Choroid plexus epithelial cell (primary cell): ENCODE data around the gene LRRC53.

Experiments
- DNase-seq: peaks from one replicate; pipeline ENCODE4 v3.0.0-alpha.2; 2010; ENCODE audit warnings: low read depth
- H3K4me3 ChIP-seq: 2 replicates; pipeline ENCODE4 v1.5.1; 2011; ENCODE audit warnings: low read depth, mild to moderate bottlenecking, control low read depth, low read length, moderate library complexity
- TF ChIP-seq, protein P1 (sequence below): conservative IDR thresholded peaks from 2 replicates; pipeline ENCODE4 v1.5.1; 2011; ENCODE audit warnings: low read depth, mild to moderate bottlenecking, control low read depth, inconsistent platforms, low read length, moderate library complexity

The LRRC53 gene

DNA sequence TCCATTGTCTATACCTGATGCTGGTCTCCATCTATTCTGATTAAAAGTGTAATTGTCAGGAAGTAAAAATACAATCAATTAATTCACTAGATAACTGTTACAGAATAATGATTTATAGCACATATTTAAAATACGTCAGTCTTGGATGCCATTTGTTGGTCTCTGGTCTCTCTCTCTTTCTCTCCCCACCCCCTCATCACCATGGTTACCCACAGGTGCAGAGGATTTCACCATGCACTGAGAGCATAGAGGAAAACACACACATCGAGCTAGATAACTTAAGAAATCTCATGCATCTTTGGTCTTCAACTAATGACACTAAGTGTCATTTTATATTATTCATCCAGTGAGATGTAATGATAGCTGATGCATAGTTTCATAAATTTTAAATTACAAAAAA lies 33.4 kb downstream of the LRRC53 start:
- TF ChIP-seq, protein P1, sequence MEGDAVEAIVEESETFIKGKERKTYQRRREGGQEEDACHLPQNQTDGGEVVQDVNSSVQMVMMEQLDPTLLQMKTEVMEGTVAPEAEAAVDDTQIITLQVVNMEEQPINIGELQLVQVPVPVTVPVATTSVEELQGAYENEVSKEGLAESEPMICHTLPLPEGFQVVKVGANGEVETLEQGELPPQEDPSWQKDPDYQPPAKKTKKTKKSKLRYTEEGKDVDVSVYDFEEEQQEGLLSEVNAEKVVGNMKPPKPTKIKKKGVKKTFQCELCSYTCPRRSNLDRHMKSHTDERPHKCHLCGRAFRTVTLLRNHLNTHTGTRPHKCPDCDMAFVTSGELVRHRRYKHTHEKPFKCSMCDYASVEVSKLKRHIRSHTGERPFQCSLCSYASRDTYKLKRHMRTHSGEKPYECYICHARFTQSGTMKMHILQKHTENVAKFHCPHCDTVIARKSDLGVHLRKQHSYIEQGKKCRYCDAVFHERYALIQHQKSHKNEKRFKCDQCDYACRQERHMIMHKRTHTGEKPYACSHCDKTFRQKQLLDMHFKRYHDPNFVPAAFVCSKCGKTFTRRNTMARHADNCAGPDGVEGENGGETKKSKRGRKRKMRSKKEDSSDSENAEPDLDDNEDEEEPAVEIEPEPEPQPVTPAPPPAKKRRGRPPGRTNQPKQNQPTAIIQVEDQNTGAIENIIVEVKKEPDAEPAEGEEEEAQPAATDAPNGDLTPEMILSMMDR: no peak
- no peak for DNase-seq
- no peak overlapping the region for H3K4me3 ChIP-seq

DNA sequence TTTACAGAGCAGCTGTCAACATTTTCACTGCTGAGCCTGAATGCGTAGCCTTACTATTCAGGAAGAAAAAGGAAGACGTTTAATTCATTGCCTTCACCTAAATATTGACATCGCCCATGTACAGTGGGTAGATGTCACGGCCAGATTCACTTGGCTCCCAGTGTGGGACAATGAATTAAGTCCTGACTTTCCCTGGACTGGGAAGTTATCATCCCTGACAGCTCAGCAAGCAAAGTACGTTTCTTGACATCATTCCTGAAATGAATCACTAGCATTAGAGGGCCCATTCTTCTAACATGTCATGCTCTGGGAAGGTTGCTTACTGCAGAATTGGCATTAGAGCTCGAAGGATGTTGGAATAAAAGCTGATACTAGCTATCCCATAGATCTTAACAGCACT lies 37.8 kb downstream of the LRRC53 start:
- no peak overlapping the region for H3K4me3 ChIP-seq
- TF ChIP-seq, protein P1: no peak
- no peak for DNase-seq

DNA sequence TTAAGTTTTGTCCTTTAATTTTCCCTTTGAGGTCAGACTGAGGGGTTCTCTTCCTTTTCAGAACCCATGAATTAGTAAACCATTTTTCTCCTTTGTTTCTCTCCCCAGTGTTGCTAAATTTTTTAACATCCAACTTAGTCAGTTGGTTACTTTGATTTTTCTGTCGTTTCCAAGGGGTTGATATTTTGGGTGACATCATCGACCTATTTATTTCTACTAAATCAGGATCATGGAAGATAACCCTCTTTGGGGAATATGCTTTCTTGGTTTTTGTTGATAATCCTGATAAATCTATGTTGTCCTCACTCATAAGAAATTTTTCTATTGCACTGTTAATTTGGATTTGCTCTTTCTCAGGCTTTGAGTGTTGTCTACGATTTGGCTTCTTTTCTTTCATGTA lies 40.9 kb downstream of the LRRC53 start:
- no peak for DNase-seq
- H3K4me3 ChIP-seq: no peak overlapping the region
- TF ChIP-seq, protein P1: no peak

DNA sequence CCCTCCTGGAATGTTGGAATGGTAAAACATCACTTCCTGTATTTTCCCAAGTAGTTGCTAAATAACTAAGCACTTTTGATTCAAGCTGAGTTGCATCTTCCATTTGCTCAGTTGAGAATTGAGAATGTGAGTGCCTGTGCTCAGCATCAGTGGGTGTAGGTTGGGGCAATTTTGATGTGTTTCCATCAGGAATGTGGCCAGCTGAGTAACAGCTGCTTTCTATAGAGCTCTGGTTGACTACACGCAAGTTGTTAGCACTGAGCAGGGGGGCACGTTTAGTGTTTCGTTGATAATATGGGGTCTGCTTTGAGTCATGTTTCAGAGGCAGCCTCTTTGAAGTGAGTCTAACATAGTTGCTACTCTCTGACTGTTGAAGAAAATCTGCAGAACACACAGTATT lies 41.5 kb downstream of the LRRC53 start:
- TF ChIP-seq, protein P1: no peak
- H3K4me3 ChIP-seq: no peak overlapping the region
- no peak for DNase-seq

DNA sequence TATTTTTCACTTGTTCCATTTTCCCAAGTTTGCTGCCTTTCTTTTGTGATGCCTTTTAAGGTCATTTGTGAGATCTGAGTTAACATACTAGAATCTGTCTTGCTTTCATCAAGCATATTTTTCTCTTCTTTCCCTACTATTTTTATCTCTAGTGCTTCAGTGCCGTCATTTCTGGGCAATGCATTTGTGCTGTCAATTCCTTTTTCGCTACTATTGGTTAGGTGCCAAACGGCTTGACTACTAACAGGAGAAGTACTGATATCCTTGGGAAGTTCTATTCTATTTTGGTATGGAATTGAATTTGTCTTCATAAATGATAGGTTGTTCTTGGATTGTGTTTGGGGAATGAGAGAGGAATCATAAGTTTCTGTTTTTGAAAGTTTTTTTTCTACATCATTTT lies 42.2 kb downstream of the LRRC53 start:
- TF ChIP-seq, protein P1: no peak
- DNase-seq: no peak
- no peak overlapping the region for H3K4me3 ChIP-seq

DNA sequence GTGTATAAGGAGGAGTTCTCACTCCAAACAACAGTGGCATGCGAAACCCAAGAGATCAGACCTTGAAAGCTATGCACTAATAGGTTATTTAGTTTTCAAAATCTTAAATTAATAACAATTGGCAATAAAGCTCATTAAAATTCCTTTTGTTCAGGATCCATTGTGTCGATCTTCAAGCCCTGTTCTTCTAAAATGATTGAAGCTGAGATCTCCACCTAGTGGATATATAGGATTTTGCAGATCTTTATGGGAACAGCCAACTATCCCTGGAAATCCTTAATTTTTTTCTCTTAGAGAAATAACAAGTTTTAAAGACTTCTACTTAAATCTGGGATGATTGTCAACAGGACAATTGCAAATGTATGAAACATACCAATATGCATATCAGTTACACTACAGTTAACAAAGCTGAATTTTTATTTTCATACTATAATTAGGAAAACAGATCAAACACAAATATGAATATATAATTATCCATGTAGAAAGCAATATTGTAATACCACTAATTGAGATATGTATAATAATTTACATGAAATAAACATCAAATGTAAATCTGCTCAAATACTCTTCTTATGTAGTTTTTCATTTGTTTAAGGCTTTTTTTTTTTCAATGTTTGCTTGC lies 43.3 kb downstream of the LRRC53 start:
- TF ChIP-seq, protein P1: peak; percentile 61
- DNase-seq: peak; percentile 60

DNA sequence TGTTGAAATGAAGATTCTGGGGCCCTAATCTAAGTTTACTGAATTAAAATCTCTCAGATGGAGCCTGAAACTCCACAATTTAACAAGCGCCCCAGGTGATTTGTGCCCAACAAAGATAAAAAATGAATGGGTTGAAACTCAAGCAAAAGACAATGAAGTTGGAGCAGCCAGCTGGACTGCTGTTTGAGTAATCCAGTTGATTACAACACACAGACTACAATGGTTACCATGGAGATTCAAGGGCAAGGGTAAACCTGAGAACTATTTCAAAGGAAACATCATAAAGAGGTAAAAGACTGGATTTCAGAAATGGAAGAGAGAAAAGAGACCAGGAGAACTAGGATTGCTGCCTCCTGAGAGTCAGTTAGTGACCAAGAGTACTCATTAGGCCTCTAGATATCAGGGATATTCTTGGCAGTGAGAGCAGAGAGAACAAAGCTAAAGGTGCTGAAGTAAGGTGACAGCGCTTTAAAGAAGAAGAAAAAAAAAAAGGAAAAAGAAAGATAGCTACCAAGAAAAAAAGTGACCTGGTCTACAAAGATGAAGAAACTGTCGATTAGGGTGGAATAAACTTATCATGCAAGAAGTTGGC lies 44.5 kb downstream of the LRRC53 start:
- TF ChIP-seq, protein P1: no peak
- no peak overlapping the region for H3K4me3 ChIP-seq
- no peak for DNase-seq

More for the DNA sequence above, 43.3 kb downstream of the LRRC53 start:
- H3K4me3 ChIP-seq: no peak overlapping the region
